Fibroblast of the aortic adventitia (primary cell): ENCODE measurements around the gene SELPLG. TPM values are rescaled to one million over a fixed set of nuclear protein-coding genes. Genes with fewer than 3 reads are reported as not detected.

ENCODE experiments used
- DNase-seq: peaks from one replicate; pipeline ENCODE4 v3.0.0-alpha.2; 2010; ENCODE audit warnings: low read depth
- H3K4me3 ChIP-seq: 2 replicates; pipeline ENCODE4 v1.5.1; 2011; ENCODE audit warnings: low read depth, mild to moderate bottlenecking, control low read depth, low read length, moderate library complexity
- total RNA-seq: library from RNA; depleted of rRNA; stranded (reverse); fragments of >200 nt; gene quantifications from 2 replicates; pipeline ENCODE4 v1.2.3, GENCODE V29; 2012; ENCODE audit warnings: low replicate concordance
- TF ChIP-seq, protein P1 (sequence below): IDR thresholded peaks from 2 replicates; pipeline ENCODE4 v1.5.1; 2011; ENCODE audit warnings: mild to moderate bottlenecking, low read length, control low read depth, inconsistent platforms; ENCODE audit not compliant: insufficient read depth

The SELPLG gene
- total RNA-seq, 1 donor, result 1.5 TPM

DNA sequence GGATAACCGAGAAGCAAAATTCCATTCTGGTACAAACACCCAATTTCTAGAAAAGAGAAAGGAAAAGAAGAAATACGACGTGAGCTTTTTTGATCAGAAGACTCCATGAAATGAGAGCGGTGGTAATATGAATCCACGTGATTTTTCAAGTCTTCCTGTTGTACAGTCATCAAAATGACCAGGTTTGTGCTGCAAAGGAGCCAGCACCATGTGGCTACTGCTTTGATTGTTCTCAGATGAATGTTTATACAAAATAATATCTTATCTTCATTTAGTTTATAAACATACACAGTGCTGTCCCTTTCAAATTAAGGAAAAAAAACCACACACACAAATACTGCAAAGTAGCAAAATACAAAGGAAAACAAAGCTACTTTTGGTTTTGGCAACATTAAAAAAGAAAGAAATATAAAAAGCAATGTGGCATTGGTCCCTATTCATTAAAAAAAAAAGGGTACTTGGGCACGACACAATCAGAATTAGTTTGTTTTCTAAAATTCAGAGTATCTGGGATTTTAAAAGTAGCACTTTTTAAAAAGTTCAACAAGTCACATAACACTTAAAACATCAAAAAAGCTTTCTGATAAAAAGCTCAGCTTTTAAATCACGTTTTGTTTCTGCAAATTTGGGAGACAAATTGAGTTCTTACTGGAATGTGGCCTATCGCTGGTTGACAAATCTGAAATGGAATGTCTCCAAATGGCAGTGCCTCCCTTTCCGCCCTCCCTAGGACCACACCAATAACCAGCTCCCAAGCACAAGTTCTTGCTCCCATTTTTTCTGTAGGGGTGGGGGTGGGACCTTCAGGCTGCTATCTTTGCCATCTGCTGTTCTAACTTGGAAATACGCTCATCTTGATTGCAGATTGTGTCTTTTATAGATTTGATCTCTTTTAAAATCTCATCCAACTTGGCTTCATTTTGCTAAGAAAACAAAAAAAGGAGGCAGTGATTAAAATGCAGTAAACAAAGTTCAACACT lies 13.2 kb upstream of the SELPLG start:
- H3K4me3 ChIP-seq, result no peak overlapping the region
- TF ChIP-seq, protein P1, sequence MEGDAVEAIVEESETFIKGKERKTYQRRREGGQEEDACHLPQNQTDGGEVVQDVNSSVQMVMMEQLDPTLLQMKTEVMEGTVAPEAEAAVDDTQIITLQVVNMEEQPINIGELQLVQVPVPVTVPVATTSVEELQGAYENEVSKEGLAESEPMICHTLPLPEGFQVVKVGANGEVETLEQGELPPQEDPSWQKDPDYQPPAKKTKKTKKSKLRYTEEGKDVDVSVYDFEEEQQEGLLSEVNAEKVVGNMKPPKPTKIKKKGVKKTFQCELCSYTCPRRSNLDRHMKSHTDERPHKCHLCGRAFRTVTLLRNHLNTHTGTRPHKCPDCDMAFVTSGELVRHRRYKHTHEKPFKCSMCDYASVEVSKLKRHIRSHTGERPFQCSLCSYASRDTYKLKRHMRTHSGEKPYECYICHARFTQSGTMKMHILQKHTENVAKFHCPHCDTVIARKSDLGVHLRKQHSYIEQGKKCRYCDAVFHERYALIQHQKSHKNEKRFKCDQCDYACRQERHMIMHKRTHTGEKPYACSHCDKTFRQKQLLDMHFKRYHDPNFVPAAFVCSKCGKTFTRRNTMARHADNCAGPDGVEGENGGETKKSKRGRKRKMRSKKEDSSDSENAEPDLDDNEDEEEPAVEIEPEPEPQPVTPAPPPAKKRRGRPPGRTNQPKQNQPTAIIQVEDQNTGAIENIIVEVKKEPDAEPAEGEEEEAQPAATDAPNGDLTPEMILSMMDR, result no peak
- DNase-seq, result peak; percentile 54

DNA sequence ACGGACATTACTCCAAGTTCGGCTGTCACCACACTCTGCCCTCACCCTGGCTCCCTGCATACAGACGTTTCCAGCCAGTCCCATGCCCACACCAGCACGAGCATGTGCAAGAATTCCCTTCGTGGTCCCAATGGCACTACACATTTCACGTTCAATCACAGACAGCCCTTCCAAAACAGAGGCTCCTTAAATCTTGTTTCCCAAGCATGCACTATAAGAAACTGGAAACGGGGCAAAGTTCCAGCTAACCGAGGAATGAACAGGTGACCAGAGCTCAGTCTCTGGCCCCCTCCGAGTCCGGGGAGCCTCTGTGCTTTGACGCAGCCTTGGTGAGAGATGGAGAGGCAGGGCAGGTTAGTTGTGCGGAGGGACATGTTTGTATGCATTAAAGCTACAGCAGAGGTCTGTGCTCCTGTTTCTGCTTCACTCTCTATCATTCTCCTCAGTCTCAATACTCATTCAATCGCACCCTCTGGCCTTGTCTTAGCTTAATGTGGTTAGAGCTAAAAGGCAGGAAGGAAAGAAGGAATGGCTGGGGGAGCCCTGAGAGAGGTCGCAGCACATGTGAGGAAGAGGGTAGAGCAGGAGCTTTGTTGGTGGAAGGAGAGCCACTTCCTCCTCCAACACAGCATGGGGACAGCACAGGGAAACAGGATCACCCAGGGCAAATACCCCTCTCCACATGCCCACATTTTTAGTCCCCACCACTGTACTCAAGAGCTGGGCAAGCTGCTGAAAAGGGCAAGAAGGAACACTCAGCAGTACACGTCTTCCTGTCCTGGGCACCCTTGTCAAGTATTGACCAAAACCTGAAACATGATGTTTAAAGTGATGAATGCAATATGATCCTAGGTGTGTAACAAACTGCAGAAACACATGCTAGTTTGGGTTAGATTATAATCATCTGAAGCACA lies 12.2 kb upstream of the SELPLG start:
- no peak for DNase-seq
- H3K4me3 ChIP-seq, result no peak overlapping the region
- TF ChIP-seq, protein P1, result no peak

DNA sequence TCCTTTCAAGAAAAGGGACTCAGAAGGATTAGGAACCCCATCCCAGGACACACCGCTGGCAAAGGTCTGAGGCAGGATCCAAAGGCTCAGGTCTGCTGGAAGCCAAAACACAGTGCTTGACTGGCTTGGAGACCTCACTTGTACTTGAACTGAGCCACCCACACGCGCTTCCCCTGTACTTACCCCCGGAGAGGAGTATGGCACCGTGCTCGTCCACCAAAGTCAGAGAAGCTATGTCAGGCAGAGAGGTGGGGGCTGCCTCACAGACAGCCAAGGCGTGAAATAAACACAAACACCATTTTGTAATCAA lies 11.1 kb upstream of the SELPLG start:
- no peak for DNase-seq

DNA sequence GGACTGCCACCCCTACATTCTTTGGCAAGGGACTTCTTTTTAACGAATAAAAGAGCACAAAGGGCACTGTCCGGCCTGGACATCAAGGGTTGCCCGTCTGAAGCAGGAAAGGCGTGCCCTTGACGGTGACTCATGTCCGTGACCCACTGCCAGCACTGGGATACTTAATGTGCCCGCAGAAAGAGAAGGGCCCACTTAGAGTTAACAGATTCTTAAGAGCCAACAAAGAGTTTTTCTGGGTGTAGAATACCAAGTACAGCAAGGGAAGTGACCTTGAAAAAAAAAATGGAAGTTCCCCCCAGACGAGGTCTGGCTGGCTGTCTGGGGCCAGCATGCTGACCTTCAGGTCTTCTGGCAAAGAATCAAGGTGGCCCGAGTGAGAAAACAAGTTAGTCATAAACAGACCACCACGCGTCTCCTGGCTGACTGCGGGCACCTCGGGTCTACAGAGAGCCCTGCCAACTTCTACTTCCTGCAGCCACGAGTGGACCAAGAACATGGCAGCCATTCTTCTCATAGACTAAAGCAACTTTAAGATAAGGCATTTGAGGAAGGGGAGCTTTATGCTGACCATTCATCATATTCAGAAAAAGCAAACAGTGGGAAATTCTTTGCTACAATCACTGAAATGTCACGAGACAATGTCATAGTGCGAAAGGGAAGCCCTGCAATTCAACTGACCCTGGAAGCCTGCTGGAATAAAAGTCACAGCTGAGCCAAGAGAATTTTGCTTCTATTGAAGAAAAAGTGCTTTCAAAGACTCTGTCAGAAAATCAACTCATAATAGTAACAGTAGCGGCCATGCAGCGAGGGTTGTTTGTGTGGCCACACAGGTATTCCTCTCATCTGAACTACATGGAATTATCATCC lies 10.5 kb upstream of the SELPLG start:
- TF ChIP-seq, protein P1, result no peak
- no peak overlapping the region for H3K4me3 ChIP-seq
- no peak for DNase-seq

More for the DNA sequence above, 11.1 kb upstream of the SELPLG start:
- H3K4me3 ChIP-seq, result no peak overlapping the region
- TF ChIP-seq, protein P1, result no peak

DNA sequence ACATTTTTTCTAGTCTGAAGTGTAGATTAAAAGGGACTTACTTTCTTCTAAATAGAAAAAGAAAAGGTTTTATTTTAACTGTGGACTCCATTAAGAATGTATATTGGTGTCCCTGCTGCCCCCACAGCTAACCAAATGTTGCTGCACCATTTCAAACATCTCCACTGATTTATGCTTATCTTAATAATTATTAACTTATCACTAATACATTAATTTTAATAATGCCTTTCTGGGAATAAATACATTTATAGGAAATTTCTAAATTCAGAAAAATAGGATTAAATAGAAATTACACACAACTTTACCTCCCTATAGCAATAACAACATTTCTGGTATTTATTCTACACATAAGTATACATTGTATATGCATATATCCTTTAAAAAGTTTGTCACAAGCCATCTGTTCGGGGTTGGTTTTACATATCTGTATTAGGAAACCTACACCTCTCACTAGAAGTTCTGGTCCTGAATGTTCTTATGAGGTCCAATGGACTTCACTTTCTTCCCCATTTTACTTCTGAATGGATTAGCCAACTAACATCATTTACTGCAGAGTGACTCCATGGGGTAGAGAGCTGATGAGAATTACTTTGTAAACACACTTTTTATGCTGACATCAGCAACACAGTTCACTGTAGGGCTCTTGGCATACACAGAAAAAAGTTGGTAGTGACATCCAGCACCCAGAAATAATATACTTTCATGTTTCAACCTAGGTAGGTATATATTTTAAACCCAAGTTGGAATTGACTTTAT lies 9.4 kb upstream of the SELPLG start:
- TF ChIP-seq, protein P1, result no peak
- no peak for DNase-seq
- H3K4me3 ChIP-seq, result no peak overlapping the region
